PC-3 (cell line): ENCODE results near the gene SLC26A1. TPM values are rescaled to one million over a fixed set of nuclear protein-coding genes. Genes with fewer than 3 reads are reported as not detected.

Experiments used
- ATAC-seq: fragments of 200-7000 bp; cut with Tn5 transposase; 2 replicates; pipeline ENCODE4 v1.9.1; 2020; ENCODE audit warnings: mild to moderate bottlenecking, moderate library complexity
- BruUV-seq: library from RNA; stranded (reverse); fragments of 400-500 nt; replicated peaks from 2 replicates; lab custom pipeline; 2021; lab: Mats Ljungman, UMichigan
- CTCF ChIA-PET: fragments of 300-600 bp; sonication (Branson Sonifier 250); formaldehyde crosslinking; loops from one replicate; lab custom pipeline; 2022; ENCODE audit warnings: antibody characterized with exemption; lab: Charles Lee
- POLR2A ChIA-PET: fragments of 300-600 bp; sonication (Branson Sonifier 250); formaldehyde crosslinking; loops from one replicate; lab custom pipeline; 2022; ENCODE audit warnings: antibody characterized with exemption; ENCODE audit not compliant: unreplicated experiment; lab: Charles Lee
- DNase-seq: peaks from one replicate; pipeline ENCODE4 v3.0.0-alpha.2; 2015
- H2AFZ ChIP-seq: fragments of 300-600 bp; sonication (generic); 2 replicates; pipeline ENCODE4 v1.6.0; 2016; ENCODE audit warnings: antibody characterized with exemption, low read length
- H3F3A ChIP-seq: fragments of 300-600 bp; sonication (generic); one replicate; pipeline ENCODE4 v1.6.0; 2017; ENCODE audit warnings: antibody characterized with exemption, low read length, control low read depth, mild to moderate bottlenecking; ENCODE audit not compliant: unreplicated experiment
- H3K27ac ChIP-seq: fragments of 300-600 bp; sonication (generic); 2 replicates; pipeline ENCODE4 v1.5.1; 2016; ENCODE audit warnings: mild to moderate bottlenecking, low read length
- H3K27me3 ChIP-seq: fragments of 300-600 bp; sonication (generic); 2 replicates; pipeline ENCODE4 v1.6.1; 2016; ENCODE audit warnings: low read length, mixed read lengths
- H3K36me3 ChIP-seq: fragments of 300-600 bp; sonication (generic); 2 replicates; pipeline ENCODE4 v1.6.1; 2016; ENCODE audit warnings: low read depth, mixed run types, low read length, mixed read lengths
- H3K4me1 ChIP-seq: fragments of 300-600 bp; sonication (generic); 2 replicates; pipeline ENCODE4 v1.5.1; 2016; ENCODE audit warnings: low read length; ENCODE audit not compliant: insufficient read depth
- H3K4me2 ChIP-seq: fragments of 300-600 bp; sonication (generic); 2 replicates; pipeline ENCODE4 v1.6.0; 2016; ENCODE audit warnings: low read length
- H3K4me3 ChIP-seq: fragments of 300-600 bp; sonication (generic); 2 replicates; pipeline ENCODE4 v1.5.1; 2016; ENCODE audit warnings: mild to moderate bottlenecking, low read length, mixed read lengths
- H3K79me2 ChIP-seq: fragments of 300-600 bp; sonication (generic); 2 replicates; pipeline ENCODE4 v1.6.1; 2017; ENCODE audit warnings: low read length, mixed read lengths
- H3K9ac ChIP-seq: fragments of 300-600 bp; sonication (generic); 2 replicates; pipeline ENCODE4 v1.6.0; 2016; ENCODE audit warnings: mild to moderate bottlenecking, low read length
- H3K9me2 ChIP-seq: fragments of 300-600 bp; sonication (generic); replicated peaks from 2 replicates; pipeline ENCODE4 v1.6.1; 2016; ENCODE audit warnings: mixed run types, low read length, mixed read lengths
- H3K9me3 ChIP-seq: fragments of 300-600 bp; sonication (generic); 2 replicates; pipeline ENCODE4 v1.6.1; 2016; ENCODE audit warnings: low read length, mixed read lengths
- H4K20me1 ChIP-seq: fragments of 300-600 bp; sonication (generic); 2 replicates; pipeline ENCODE4 v1.6.1; 2016; ENCODE audit warnings: low read length, mixed read lengths
- EZH2 ChIP-seq: fragments of 300-600 bp; sonication (generic); IDR thresholded peaks from one replicate; pipeline ENCODE4 v1.6.1; 2017; ENCODE audit warnings: antibody characterized with exemption, mild to moderate bottlenecking, low read length; ENCODE audit not compliant: unreplicated experiment
- EZH2phosphoT487 ChIP-seq: fragments of 300-600 bp; sonication (generic); IDR thresholded peaks from 2 replicates; pipeline ENCODE4 v1.6.1; 2018; ENCODE audit warnings: mild to moderate bottlenecking, antibody characterized with exemption, low read length, borderline replicate concordance
- intact Hi-C: fragments of 100-400 bp; cut with micrococcal nuclease; formaldehyde crosslinking; loops from 2 replicates; pipeline ENCODE4 v1.9.0; 2023
- total RNA-seq: library from RNA; depleted of rRNA; stranded (reverse); fragments of >200 nt; gene quantifications from 2 replicates; pipeline ENCODE4 v1.2.3, GENCODE V29; 2014
- TF ChIP-seq, protein P1 (sequence below): fragments of 300-600 bp; sonication (generic); conservative IDR thresholded peaks from 2 replicates; pipeline ENCODE4 v1.5.1; 2017; ENCODE audit warnings: antibody characterized with exemption, low read depth, mild to moderate bottlenecking, low read length

The SLC26A1 gene
- total RNA-seq, 1 experiment from 2014 or later: not detected

DNA sequence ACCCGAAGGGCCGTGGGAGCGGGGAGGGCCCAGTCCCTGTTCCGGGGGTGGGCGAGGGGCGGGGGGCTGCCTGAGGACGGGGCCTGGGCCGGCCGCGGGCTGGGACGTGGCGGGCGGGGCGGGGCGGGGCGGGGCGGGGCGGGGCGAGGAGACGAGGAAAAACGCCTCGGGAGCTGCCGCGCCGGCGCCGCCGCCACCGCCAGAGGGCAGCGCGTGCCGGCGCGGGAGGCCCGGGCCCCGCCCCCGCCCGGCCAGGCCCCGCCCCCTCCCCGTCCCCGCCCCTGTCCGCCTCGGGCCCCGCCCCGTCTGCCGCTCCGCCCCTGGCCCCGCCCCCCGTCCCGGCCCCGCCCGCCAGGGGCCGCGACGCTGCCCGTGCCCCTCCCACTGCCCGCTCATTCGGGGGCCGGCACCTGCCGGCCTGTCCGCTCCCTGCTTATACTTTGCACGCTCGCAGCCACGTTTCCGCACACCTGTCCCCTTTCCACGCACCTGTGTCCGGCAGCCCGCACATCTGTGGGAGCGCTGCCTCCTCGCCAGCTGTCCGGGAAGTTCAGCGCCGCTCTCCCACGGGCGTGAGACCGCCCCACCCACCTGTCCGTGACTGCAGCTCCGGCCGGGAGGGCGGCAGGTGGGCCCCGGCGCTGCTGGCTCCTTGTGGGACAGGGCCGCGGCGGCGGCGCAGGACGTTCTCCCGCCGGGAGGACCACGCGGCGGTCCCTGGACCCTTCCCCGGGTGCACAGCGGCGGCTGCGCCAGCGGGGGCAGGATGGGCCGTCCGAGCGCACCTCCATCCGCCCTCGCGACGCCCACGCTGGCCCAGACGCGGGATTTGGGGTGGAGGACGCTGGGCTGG lies 16.6 kb upstream of the SLC26A1 start:
- Histone ChIP-seq H3K4me1 (peaks cover 12% of the 10 kb centered on the region), H3K9me2 (no peaks in the 10 kb centered on the region), H3K4me3 (peak overlapping the region; percentile 71), H3K27me3 (0 out of 2 replicates have a peak, but pooled peaks cover 5% of the 10 kb centered on the region), H3K79me2 (no peaks in the 10 kb centered on the region), H3F3A (no peaks in the 10 kb centered on the region), H3K27ac (peak overlapping the region; percentile 72), H4K20me1 (no peaks in the 10 kb centered on the region; the same call in 1 of the 2 replicates), H3K9me3 (no peaks in the 10 kb centered on the region), H3K4me2 (peak overlapping the region; percentile 97), H2AFZ (peak overlapping the region; percentile 73), H3K9ac (peak overlapping the region; percentile 43), H3K36me3 (no peaks in the 10 kb centered on the region)
- ATAC-seq: peak; percentile 15
- CTCF ChIA-PET: interaction anchor here (0.6 kb wide), 1 partner anchor 11 kb away, joined by 4 read pairs; no protein-coding TSS in a partner anchor
- TF ChIP-seq EZH2: no peak
- TF ChIP-seq, protein P1, sequence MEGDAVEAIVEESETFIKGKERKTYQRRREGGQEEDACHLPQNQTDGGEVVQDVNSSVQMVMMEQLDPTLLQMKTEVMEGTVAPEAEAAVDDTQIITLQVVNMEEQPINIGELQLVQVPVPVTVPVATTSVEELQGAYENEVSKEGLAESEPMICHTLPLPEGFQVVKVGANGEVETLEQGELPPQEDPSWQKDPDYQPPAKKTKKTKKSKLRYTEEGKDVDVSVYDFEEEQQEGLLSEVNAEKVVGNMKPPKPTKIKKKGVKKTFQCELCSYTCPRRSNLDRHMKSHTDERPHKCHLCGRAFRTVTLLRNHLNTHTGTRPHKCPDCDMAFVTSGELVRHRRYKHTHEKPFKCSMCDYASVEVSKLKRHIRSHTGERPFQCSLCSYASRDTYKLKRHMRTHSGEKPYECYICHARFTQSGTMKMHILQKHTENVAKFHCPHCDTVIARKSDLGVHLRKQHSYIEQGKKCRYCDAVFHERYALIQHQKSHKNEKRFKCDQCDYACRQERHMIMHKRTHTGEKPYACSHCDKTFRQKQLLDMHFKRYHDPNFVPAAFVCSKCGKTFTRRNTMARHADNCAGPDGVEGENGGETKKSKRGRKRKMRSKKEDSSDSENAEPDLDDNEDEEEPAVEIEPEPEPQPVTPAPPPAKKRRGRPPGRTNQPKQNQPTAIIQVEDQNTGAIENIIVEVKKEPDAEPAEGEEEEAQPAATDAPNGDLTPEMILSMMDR: no peak
- intact Hi-C loops: no loop called here
- BruUV-seq: no TSS peak
- POLR2A ChIA-PET: interaction anchor here (0.6 kb wide), 1 partner anchor 35 kb away, joined by 3 read pairs; no protein-coding TSS in a partner anchor
- DNase-seq: peak; percentile 44

DNA sequence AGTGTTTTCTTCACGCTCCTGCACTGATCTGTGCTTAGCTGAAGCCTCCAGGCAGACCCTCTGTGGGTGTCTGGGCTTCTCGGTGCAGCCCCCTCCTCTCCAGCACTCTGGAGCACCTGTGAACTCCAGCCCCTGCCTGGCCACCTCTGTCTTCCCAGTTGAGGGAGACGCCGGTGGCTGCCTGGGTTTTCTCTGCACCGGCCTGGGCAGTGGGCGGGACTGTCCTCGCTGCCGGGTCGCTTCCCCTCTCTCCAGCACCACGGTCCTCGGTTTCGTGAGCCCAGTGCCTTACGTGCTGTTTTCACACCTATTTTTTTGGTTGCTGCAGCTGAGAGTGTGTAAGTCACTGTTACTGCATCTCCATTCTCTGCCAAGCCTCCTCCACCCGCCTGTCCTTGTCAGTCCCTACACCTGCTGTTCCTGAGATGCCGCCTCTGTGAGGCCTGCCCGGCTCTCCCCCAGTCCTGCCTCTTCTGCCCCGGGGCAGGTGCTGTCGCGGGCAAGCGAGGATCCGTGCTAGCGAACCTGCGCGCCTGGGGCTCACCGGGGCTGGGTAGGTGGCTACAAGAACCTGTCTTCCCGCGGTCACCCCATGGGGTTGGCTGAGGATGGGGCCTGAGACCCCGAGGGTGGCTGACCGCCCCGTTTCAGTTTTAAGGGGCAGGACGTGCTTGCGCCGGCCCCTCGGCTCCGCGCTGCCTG lies 15.8 kb upstream of the SLC26A1 start:
- peak overlapping the region; percentile 71 for H3K4me3 ChIP-seq
- TF ChIP-seq EZH2: no peak
- TF ChIP-seq, protein P1: no peak
- TF ChIP-seq EZH2phosphoT487: no peak
- peak overlapping the region; percentile 57; the same call in 1 of the 2 replicates for H2AFZ ChIP-seq
- no peaks in the 10 kb centered on the region for H3K9me2 ChIP-seq
- H3K36me3 ChIP-seq: no peaks in the 10 kb centered on the region
- no peaks in the 10 kb centered on the region for H3K9me3 ChIP-seq
- peaks cover 12% of the 10 kb centered on the region for H3K4me1 ChIP-seq
- no peaks in the 10 kb centered on the region for H3F3A ChIP-seq
- DNase-seq (no peak), ATAC-seq (0 out of 2 replicates have a peak, but pooled peaks have one; percentile 4)
- intact Hi-C loops: no loop called here
- POLR2A ChIA-PET: interaction anchor here (0.6 kb wide), 1 partner anchor 34 kb away, joined by 3 read pairs; no protein-coding TSS in a partner anchor
- no peaks in the 10 kb centered on the region; the same call in 1 of the 2 replicates for H4K20me1 ChIP-seq
- BruUV-seq: no TSS peak
- H3K79me2 ChIP-seq: no peaks in the 10 kb centered on the region
- CTCF ChIA-PET: no interaction called here
- H3K27me3 ChIP-seq: 0 out of 2 replicates have a peak, but pooled peaks cover 5% of the 10 kb centered on the region
- H3K4me2 ChIP-seq: peak overlapping the region; percentile 96
- H3K9ac ChIP-seq: no peak overlapping the region
- no peak overlapping the region for H3K27ac ChIP-seq
